SK-N-SH (cell line): Measurements from ENCODE around the gene STARD10.

Experiments used
- CHD2 ChIP-seq: fragments of 150-350 bp; IDR thresholded peaks from 2 replicates; pipeline ENCODE4 v1.6.1; 2018; ENCODE audit warnings: low read length; ENCODE audit not compliant: partially characterized antibody
- EP300 ChIP-seq, 2 experiments: IDR thresholded peaks; 2 replicates each; pipeline versions ENCODE4 v1.4.0 to v1.6.1; 2012; ENCODE audit warnings: borderline replicate concordance in 1 of 2, low read depth in 1 of 2, low read length in 1 of 2
- FOSL2 ChIP-seq: IDR thresholded peaks from 2 replicates; pipeline ENCODE4 v1.4.0; 2012; ENCODE audit warnings: low read depth, mild to moderate bottlenecking, moderate library complexity, borderline replicate concordance
- JUND ChIP-seq: IDR thresholded peaks from 2 replicates; pipeline ENCODE4 v1.4.0; 2012
- MEF2A ChIP-seq: IDR thresholded peaks from 2 replicates; pipeline ENCODE4 v1.4.0; 2012; ENCODE audit warnings: low read depth, borderline replicate concordance
- POLR2AphosphoS5 ChIP-seq: IDR thresholded peaks from 2 replicates; pipeline ENCODE4 v1.6.1; 2012; ENCODE audit warnings: low read depth, low read length
- RAD21 ChIP-seq: IDR thresholded peaks from 2 replicates; pipeline ENCODE4 v1.6.1; 2012; ENCODE audit warnings: mild to moderate bottlenecking, low read length
- RCOR1 ChIP-seq: fragments of 150-350 bp; IDR thresholded peaks from 2 replicates; pipeline ENCODE4 v1.6.1; 2017; ENCODE audit warnings: antibody characterized with exemption, low read length
- REST ChIP-seq: IDR thresholded peaks from 2 replicates; pipeline ENCODE4 v1.6.1; 2012; ENCODE audit warnings: mild to moderate bottlenecking, low read depth, low read length, moderate library complexity
- TAF1 ChIP-seq: IDR thresholded peaks from 2 replicates; pipeline ENCODE4 v1.6.1; 2012; ENCODE audit warnings: low read depth, mild to moderate bottlenecking, low read length, moderate library complexity, borderline replicate concordance
- YY1 ChIP-seq: IDR thresholded peaks from 2 replicates; pipeline ENCODE4 v1.4.0; 2012; ENCODE audit warnings: low read depth, mild to moderate bottlenecking
- ZBTB33 ChIP-seq: IDR thresholded peaks from 2 replicates; pipeline ENCODE4 v1.4.0; 2012; ENCODE audit warnings: low read depth, borderline replicate concordance
- TF ChIP-seq, protein P1 (sequence below): fragments of 200-600 bp; sonication (generic); IDR thresholded peaks from 2 replicates; pipeline ENCODE4 v1.6.1; 2017; ENCODE audit warnings: antibody characterized with exemption, mild to moderate bottlenecking, moderate library complexity
- TF ChIP-seq, protein P2 (sequence below): fragments of 150-350 bp; IDR thresholded peaks from 2 replicates; pipeline ENCODE4 v1.6.1; 2016; ENCODE audit warnings: mild to moderate bottlenecking, low read depth, low read length

GRCh38 chr11:72829178-72829577, 35.3 kb upstream of the STARD10 start:
- TF ChIP-seq JUND (no peak), REST (no peak), MEF2A (no peak), TAF1 (no peak), RCOR1 (no peak), RAD21 (no peak), POLR2AphosphoS5 (no peak), CHD2 (no peak), ZBTB33 (no peak), FOSL2 (no peak), EP300 (IDR thresholded peaks at IDR 0.05; ENCODE audit: borderline replicate concordance in 1 of 2, low read depth in 1 of 2, low read length in 1 of 2) (no peak), YY1 (no peak)
- TF ChIP-seq, protein P1, sequence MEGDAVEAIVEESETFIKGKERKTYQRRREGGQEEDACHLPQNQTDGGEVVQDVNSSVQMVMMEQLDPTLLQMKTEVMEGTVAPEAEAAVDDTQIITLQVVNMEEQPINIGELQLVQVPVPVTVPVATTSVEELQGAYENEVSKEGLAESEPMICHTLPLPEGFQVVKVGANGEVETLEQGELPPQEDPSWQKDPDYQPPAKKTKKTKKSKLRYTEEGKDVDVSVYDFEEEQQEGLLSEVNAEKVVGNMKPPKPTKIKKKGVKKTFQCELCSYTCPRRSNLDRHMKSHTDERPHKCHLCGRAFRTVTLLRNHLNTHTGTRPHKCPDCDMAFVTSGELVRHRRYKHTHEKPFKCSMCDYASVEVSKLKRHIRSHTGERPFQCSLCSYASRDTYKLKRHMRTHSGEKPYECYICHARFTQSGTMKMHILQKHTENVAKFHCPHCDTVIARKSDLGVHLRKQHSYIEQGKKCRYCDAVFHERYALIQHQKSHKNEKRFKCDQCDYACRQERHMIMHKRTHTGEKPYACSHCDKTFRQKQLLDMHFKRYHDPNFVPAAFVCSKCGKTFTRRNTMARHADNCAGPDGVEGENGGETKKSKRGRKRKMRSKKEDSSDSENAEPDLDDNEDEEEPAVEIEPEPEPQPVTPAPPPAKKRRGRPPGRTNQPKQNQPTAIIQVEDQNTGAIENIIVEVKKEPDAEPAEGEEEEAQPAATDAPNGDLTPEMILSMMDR = no peak
- TF ChIP-seq, protein P2, sequence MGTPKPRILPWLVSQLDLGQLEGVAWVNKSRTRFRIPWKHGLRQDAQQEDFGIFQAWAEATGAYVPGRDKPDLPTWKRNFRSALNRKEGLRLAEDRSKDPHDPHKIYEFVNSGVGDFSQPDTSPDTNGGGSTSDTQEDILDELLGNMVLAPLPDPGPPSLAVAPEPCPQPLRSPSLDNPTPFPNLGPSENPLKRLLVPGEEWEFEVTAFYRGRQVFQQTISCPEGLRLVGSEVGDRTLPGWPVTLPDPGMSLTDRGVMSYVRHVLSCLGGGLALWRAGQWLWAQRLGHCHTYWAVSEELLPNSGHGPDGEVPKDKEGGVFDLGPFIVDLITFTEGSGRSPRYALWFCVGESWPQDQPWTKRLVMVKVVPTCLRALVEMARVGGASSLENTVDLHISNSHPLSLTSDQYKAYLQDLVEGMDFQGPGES = no peak
